NCI-H2196 treated with DMSO at 0.1 percent for 48 hours (cell line): ENCODE results near the gene ANKRD66.
"Not testable (repeated sequence)": the region's sequence is repeated elsewhere in the genome, so short reads cannot be mapped to it uniquely, and the experiment has no call there.

Experiments used
- DNase-seq: peaks from one replicate; lab custom pipeline; 2025; ENCODE audit not compliant: unreplicated experiment; lab: John Stamatoyannopoulos, UW

Gene ANKRD66

GRCh38 chr6:46751658-46752057 lies 4.9 kb downstream of the ANKRD66 start:
- no peak for DNase-seq

- DNase-seq: no peak
Measured at GRCh38 chr6:46755865-46756264, 9.1 kb downstream of the ANKRD66 start.

GRCh38 chr6:46756469-46757213 lies 9.9 kb downstream of the ANKRD66 start:
- no peak for DNase-seq

GRCh38 chr6:46757214-46757596 lies 10.5 kb downstream of the ANKRD66 start:
- no peak for DNase-seq

GRCh38 chr6:46758960-46759753 lies 12.4 kb downstream of the ANKRD66 start:
- no peak for DNase-seq

- no peak for DNase-seq
Measured at GRCh38 chr6:46760925-46761324, 14.2 kb downstream of the ANKRD66 start.

- no peak for DNase-seq
Measured at GRCh38 chr6:46763466-46763865, 16.7 kb downstream of the ANKRD66 start.

- DNase-seq: not testable (repeated sequence)
Measured at GRCh38 chr6:46764280-46764679, 17.5 kb downstream of the ANKRD66 start.

- no peak for DNase-seq
Measured at GRCh38 chr6:46764961-46765360, 18.2 kb downstream of the ANKRD66 start.

- no peak for DNase-seq
Measured at GRCh38 chr6:46772016-46772415, 25.3 kb downstream of the ANKRD66 start.

GRCh38 chr6:46772762-46773161 lies 26.0 kb downstream of the ANKRD66 start:
- DNase-seq: no peak

GRCh38 chr6:46773201-46773855 lies 26.6 kb downstream of the ANKRD66 start:
- no peak for DNase-seq

GRCh38 chr6:46774736-46775135 lies 28.0 kb downstream of the ANKRD66 start:
- DNase-seq: not testable (repeated sequence)

- no peak for DNase-seq
Measured at GRCh38 chr6:46776070-46776712, 29.5 kb downstream of the ANKRD66 start.

- no peak for DNase-seq
Measured at GRCh38 chr6:46777476-46778346, 31.0 kb downstream of the ANKRD66 start.

GRCh38 chr6:46781478-46782378 lies 35.0 kb downstream of the ANKRD66 start:
- peak; percentile 6 for DNase-seq

GRCh38 chr6:46784535-46784934 lies 37.8 kb downstream of the ANKRD66 start:
- no peak for DNase-seq

GRCh38 chr6:46787871-46788540 lies 41.3 kb downstream of the ANKRD66 start:
- DNase-seq: no peak

GRCh38 chr6:46788791-46789190 lies 42.1 kb downstream of the ANKRD66 start:
- DNase-seq: no peak
